HT1080 (cell line): ENCODE results near the gene CDH18. TPM values are rescaled to one million over a fixed set of nuclear protein-coding genes. Genes with fewer than 3 reads are reported as not detected.

Source experiments
- DNase-seq: peaks from one replicate; pipeline ENCODE4 v3.0.0-alpha.2; 2015; ENCODE audit warnings: low read depth
- total RNA-seq: library from RNA; depleted of rRNA; stranded (reverse); fragments of >200 nt; shearing (Covaris generic); gene quantifications from 2 replicates; pipeline ENCODE4 v1.2.3, GENCODE V29; 2014

CDH18 gene
- total RNA-seq, 1 experiment from 2014 or later, result 0.31 TPM

DNA sequence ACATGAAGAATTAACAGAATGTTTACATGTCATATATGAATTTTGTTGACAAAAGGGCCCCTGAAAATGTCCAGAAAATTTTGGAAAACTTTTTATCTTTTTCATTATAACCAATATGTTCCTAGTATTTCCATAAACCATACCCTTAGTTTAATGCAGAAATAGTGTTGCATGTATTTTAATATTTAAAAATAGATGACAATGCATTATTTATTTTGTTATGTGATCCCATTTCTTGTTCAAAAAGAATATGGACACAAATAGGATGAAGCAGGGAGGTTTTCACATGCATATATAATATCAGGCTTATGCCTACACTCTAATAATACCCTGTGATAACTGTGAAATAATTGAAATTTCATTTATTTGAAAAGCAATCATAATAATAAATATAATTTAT is 500.5 kb downstream of the CDH18 start:
- no peak for DNase-seq

GRCh38 chr5:19479562-19479961 is 508.4 kb downstream of the CDH18 start:
- no peak for DNase-seq

- DNase-seq, result no peak
These were observed 526.0 kb downstream of the CDH18 start for GRCh38 chr5:19462019-19462418.

- DNase-seq, result no peak
These were observed 563.5 kb downstream of the CDH18 start for GRCh38 chr5:19424506-19424905.
